Inflammatory macrophage (primary cell): ENCODE measurements around the gene LIPA.
A peak's percentile ranks its signal among the peaks of the same experiment; 100 is the strongest.
"Not testable (repeated sequence)": the region's sequence is repeated elsewhere in the genome, so short reads cannot be mapped to it uniquely, and the experiment has no call there.

Source experiments
- DNase-seq, 2 donors: peaks; one replicate each; pipeline ENCODE4 v3.0.0-alpha.2; 2020 to 2022

The LIPA gene

DNA sequence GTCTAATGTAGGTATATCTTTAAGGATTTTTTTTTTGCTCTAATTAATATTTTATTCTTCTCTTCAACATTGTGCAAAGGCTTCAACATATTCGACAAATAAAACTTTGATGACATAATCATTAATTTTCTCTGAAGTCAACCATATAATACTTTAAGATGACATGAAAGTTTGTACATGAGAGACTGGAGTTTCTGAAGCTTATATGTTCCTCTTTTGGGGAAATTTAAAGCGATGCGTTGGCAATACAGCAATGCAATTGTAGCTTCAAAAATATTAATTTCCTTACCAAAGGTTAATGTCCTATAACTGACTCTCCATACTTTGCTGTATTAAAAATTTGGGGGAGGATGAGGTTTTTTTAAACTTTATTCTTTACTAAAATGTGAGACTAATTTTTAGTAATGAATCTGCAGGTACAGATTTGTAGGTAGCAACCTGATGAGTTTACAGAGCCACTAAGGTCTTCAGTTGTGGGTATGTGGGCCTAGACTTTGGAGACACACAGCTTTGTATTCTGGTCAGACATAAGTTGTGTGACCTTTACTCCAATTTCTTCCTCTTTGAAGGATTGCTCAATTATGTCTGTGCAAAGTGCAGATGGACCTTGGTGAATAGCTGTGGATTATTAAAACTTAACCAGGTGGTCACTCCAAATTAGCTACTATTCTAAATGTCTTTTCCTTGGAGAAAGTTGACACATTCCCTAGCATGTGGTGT, 18.0 kb upstream of the LIPA start:
- DNase-seq: no peak

DNA sequence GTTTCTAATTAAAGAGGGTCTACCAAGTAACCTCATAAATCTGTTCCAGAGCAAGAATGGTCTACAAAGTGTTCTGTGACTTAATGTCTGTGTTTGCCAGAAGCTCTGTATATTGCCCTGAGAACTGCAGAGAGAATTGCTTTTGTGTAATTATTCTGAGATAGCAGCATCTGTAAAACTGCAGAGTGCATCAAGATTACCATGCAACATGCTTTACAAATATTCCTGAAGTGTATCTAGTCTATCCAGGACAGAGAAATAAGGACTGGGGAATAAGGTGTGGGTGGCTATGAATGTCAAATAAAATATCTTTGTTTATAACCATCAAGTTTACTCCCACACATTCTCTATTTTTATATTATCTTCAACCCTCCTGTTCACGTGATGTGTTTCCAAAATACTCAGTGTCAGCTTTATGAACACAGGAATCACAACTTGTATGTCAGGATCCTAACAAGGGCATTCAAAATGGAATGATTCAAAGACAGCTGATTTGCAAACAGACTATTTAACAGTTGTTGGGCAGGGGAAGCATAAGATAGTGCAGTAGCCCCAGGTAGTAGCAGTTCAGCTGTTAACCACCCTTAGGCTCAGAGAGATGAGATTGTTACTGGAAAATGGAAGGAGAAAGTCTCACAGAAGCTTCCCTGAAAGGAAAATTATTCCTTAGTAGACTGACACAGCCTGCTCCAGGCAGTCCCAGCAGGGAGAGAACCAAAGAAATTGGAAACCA, 15.3 kb upstream of the LIPA start:
- DNase-seq: no peak

DNA sequence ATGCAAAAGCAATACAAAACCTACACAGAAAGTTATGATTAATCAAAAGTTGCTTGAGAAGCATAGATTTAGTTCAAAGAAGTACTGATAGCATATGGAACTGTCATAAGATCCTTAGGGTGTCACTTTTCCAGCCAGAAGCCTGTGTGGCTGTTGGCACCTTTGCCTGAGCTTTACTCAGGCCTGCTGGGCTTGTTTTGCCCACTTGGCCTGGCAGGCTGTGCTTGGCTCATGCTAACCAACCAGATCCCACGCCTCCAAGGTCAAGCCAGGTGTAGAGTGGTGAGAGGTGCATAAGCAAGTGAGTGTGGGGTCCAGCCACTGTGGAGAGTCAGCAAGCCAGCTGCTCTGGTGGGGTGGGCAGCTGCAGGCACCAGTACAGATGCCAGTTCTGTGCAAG, 12.0 kb upstream of the LIPA start:
- no peak for DNase-seq

DNA sequence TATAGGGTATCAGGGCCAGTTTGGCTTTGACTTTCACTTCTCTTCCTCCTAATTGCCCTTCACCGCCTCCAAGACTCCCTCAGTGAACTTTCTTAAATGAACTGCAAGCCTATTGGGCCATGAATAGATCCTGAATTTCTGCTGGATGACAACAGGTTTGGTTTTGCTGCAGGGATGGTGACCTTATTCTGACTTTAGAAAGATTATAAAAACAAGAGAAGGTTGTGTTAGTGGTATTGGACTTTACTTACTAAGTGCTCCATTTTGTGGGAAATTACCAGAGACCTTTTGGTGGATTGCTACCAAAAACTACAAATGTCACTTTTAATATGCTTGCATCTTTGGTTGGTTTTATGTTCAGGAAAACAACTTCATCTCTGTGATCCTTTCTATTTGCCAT, 11.5 kb upstream of the LIPA start:
- no peak for DNase-seq

DNA sequence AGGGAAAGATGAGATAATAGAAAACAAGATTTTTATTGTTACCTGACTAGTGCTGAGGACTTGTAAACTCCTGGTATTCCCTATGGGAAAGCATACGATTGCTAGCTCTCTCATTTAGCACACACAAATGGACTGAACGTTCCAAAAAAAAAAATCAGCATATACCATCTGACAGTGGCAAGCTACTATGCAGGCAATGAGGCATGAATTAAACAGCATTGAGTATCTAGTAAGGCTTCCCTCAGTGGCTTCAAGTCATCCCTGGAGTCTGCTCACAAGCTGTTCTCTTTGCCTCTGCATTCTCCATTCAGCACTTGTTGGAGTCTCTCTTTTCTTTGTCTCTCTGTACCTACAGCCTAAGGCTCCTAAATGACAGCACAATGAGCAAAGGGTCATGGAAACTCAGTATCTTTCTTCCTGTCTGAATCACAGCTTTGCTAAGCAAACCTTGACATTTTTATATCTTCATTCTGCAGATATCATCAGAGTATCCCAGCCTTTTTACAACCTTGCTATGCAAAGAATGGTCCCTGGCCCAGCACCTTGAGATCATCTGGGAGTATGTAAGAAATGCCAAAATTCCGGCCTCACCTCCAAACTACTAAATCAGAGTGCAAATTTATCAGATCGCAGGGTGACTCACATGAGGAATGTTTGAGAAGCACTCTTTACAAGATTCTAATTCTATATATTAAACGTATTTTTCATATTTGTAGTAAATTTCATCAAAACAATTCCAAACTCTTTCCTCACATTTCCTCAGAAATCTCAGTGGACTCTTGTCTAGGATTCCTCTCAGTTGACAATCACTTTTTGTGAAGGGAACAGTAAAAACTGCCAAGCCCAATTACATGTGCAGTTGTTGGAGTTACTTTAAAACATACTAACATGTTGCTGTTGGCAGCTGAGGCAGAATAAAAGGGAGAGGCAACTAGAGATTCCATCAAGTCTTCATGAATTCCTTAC, 10.8 kb upstream of the LIPA start:
- DNase-seq: no peak

DNA sequence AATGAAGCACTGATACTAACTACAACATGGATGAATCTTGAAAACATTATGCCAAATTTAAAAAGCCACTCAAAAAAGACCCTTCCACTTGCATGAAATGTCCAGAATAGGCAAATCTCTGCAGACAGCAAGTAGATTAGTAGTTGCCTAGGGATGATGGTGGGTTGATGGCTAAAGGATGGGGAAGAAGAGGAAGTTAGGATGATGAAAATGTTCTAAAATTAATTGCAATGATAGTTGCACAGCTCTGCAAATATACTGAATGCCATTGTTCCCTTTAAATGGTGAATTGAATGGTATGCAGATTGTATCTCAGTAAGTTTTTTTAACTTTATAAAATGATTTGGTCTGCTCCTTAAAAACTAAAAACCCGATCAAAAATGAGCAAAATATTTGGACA, 7.3 kb upstream of the LIPA start:
- peak; percentile 34 to 67 for DNase-seq

DNA sequence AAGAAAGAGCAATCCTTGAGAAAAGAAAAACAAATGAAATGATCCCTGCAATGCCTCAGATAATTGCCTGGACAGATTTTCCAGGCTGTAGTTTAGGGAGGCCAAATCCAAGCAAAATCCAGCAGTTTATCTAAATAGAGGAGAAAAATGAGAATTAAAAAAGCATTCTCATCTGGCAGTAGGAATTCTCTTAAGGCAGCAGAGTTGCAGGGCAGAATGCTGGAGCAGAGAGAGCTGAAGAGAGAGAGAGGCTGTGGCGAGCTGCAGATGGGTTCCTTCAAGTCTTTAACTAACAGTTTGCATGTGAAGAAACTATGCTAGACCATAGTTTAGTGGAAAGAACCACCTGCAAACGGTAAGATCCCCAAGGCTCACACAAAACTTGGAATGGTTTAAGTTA, 6.0 kb upstream of the LIPA start:
- DNase-seq: no peak

DNA sequence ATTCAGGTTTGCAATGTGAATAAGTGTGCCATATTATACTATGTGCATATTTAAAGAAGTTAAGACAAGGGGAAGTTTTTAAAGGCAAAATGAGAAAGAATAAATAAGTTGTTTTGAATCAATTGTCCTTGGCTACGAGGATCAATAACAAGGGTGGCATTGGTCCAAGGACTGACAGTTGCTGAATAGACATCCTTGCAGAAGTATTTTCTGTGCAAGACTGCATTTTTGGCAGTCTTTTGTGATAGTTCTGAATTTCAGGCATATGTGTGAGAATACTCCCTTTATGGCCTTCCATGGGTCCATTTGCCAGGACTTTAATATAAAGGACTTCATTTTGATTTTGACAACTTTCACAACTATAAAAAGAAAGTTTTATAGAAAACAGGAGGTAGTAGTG, 5.4 kb upstream of the LIPA start:
- DNase-seq: no peak

DNA sequence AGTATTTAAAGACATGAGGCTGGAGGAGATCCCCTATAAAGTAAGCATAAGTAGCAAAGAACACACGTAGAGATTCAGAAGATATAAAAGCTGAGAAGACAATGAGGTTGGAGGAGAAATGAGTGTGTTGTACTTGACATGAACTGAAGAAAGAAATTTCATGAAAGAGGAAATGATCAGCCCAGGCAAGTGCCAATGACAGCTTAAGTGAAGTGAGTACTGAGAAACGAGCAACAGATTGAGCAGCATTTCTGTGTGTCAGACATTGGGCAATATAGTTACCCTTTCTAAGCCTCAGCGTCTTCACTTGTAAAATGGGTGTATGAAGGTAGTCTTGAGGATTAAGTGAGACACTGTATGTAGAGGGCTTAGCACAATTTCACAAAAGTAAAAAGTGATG, 4.8 kb upstream of the LIPA start:
- DNase-seq: peak; percentile 62 to 81

DNA sequence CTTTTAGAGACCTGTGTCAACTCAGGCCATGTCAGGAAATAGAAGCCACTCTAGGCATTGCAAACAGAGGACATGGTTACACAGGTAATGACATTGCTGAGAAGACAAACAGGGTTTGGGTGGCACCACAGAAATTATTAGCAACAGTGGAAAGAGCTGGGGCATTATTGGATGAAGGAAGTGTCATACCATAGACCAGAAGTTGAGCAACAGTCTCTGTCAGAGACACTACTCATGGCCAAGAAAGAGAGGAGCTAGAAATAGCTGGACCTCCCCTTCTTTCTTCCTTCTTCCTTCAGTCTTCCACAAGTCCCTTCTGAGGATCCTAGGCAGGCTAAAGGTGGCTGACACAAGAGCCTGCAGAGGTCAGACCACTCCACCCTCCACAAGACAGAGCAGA, 4.2 kb upstream of the LIPA start:
- peak; percentile 60 to 70 for DNase-seq

DNA sequence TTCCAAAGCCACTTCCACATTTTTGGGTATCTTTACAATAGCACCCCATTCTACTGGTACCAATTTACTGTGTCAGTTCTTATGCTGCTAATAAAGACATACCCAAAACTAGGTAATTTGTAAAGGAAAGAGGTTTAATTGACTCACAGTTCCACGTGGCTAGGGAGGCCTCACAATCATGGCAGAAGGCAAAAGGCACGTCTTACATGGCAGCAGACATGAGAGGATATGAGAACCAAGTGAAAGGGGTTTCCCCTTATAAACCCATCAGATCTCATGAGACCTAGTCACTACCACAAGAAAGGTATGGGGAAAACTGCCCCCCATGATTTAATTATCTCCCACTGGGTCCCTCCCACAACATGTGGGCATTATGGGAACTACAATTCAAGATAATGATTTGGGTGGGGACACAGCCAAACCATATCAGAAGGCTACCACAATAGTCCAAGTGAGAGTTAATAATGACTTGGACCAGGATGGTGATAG, 3.6 kb upstream of the LIPA start:
- DNase-seq: not testable (repeated sequence)

DNA sequence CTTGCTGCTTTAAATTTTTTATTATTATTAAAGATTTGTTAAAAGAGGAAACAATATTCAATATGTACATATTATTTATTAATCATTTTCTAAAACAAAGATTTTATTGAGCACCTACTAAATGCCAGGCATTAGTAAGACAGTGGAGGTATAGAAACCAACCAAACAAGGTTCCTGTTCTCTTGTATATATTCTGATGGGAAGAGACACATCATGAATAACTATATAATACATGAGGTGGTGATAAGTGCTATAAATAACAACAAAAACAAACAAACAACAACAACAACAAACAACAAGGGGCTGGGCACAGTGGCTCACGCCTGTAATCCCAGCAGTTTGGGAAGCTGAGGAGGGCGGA, 630 bp upstream of the LIPA start:
- no peak for DNase-seq

DNA sequence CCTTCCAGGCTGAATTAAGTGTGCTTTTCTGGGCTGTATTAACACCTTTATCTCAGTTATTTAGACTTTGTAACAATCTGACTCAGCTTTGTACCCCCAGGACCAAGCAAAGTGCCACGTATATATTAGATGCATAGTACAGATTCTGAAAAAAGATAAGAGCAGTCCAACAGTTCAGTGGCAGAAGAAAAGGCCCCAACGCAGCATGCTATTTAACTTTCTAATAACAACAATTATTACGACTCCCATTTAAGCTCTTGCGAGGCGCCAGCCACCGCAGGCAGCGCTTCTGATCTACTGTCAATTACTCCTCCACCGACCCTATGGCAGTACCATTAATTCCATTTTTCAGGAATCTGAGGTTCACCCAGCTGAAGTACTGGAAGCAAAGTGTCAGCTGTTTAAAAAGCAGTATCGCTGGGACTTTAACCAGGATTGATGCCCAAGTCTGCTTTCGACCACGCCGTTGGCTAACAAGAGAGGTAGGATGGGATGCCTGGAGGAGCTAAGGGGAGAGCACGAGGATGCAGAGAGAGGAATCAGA, 638 bp downstream of the LIPA start:
- DNase-seq: no peak

DNA sequence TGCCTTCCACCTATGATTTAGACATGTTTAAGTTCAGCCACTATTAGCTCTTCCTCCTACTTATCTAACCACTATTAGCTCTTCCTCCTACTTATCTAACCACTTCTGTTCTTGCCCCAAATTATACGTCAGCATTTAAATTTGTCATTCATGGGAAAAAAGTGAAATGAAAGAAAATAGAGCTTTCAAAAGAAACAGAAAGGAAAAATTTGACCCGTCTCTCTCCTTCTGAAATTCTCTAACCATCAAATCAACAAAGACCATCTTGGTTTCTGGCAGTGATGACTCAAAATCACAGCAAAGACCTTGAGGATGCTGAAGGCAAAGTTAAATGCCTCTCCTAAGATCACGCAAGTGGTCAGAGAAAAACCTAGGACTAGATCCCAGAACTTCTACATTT, 2.6 kb downstream of the LIPA start:
- peak in 1 of 2 donors; percentile 53 for DNase-seq

DNA sequence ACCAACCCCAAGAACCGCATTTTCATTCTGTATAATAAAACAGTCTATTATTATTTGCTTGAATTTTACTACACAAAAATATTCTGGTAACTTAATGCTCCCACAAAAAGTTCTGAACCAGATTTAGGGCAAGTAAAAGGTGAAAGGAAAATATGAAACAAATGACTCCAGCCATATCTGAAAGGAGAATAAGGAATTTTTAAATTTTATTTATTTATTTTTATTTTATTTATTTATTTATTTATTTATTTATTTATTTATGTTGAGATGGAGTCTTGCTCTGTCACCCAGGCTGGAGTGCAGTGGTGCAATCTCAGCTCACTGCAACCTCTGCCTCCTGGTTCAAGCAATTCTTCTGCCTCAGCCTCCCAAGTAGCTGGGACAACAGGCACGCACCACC, 4.0 kb downstream of the LIPA start:
- not testable (repeated sequence) for DNase-seq

DNA sequence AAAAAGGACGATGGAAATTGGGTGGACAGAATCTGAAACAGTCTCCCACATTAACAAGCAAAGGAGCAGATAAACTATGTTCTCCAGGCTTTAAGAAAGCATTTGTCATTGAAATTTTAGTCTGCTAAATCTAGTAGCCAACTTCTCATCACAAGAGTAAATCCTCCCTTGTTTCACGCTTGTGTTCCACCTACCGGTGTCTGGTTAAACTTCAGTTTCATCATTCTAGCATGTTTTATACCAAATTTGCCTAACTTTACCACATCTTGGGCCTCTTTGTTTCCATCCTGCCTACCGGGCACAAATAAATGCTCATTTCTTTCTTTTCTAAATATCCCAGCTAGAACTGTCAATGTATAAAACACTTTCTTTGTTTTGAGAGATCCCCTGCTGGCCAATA, 5.8 kb downstream of the LIPA start:
- peak in 1 of 2 donors; percentile 48 for DNase-seq

DNA sequence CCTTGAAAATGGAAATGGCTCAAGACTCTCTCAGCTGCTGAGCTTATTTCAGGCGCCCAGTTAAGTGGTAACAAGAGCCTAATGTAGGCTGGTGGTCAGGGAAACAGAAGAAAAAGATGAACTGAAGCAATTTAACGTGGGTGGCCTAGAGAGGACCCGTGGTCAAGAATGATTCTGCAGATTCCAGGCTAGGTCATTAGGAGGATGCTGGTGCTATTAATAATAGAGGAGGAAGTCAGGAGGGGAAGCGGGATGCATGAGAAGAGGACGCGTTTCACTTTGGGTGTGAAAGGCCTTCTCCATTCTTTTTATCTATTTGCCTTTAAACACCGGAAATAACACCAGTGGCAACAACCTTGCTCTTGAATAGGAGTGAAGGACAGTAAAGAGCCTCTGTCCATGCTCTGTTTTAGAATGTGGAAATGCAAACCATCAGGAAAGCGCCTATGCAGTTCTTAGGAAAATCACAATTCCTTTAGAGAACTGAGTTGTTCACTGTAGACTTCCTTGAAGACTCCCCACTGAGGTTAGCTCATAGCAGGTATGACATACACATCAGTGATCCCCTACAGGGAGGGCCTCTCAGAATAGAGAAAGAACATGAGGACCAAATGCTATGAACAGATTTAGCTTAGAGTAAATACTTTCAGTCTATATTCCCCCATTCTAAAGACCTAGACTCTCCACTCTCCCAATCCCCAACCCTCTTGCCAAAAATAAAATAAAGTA, 8.6 kb downstream of the LIPA start:
- DNase-seq: peak; percentile 97 to 98

DNA sequence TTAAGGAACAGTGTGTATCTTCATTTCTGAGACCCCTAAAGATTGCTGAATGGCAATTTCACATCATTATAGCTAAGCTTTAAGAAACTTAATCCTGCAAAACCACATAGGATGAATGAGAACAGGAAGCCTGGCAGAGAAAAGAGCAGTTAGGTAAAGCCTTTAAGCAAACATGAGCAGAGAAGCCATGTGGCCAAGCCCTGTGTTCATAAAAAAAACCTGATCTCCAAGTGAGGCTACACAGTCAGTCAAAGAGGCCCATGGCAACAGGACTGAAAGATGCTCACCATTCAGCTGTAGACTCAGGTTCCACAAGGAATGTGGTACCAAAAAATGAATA, 9.3 kb downstream of the LIPA start:
- peak in 1 of 2 donors; percentile 34 for DNase-seq

DNA sequence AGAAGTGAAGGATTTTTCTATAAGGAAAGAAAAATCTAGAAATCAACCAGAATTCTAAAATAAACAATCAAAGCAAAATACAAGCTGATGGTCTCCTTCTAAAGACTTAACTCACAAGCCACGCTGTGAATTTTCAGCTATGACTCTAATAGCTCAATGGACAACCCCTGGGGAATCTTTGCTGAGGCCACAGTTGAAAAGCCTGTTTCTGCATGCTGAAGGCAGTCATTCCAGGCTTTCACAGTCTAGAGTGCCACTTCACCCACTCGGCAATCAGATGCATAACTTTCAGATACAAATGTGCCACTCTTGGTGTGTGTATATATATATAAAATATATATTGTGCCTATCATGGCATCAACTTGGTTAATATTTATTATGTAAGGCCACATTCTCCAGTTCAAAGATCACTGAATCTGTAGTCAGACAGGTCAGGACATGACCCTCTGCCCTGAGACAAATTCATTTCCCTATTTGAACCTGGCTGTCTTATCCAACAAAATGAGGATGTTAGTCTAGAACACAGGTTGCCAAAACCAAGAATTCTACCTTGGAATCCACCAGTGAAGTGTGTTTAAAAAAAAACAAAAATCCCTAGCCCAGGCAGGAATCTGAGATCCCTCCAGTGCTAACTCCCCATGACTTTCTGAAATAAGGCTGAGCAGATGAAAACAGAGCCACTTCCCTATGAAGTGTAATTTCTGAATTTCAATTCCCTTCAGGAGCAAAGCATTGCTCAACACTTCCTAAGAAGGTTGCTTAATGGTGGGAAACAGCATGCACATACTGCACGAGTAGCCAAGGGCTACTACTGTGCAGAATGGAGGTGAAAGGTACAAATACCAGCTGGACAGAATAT, 9.9 kb downstream of the LIPA start:
- DNase-seq: peak; percentile 91 to 93

DNA sequence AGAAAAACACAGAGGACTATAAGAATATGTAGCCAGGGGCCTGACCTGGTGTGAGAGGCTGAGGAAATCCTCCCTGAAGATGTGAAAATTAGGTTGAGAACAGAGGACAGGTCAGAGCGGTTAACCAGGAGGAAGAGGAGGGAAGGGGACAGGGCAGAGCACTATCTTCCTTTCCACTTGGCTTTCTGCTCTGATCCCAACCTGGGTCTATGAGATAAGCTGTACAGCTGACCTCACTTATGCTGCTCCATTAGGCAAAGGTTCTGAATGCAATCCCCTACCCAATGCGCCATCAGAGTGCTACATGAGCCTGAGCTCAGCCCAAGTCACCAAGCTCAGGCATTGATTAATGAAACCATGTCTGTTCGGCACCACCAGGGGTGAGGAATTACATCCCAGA, 10.5 kb downstream of the LIPA start:
- DNase-seq: no peak

DNA sequence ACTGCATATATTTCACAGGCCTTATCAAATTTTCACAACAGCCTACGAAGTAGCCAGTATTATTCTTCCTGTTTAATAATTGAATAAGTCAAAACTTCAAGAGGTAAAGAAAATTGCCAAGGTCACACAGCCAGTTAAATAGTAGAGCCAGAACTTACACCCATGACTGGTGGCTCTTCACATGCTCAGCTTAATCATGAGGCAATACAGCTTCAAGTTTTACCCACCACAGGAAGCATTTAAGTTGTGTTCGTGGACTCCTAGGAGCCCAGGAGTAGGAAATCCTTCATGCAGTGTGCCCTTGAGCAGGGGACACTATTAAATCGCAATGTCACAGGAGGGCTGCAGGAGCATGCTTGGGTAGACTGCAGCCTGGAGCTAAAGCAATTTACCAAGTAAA, 11.1 kb downstream of the LIPA start:
- peak; percentile 42 to 57 for DNase-seq
